NCI-H1417 treated with DMSO at 0.1 percent for 48 hours (cell line): Measurements from ENCODE around the gene POU2AF3.

ENCODE experiments used
- DNase-seq: peaks from one replicate; lab custom pipeline; 2025; lab: John Stamatoyannopoulos, UW

Gene POU2AF3

GRCh38 chr11:111353776-111354600, 55.6 kb downstream of the POU2AF3 start:
- DNase-seq = no peak

GRCh38 chr11:111354601-111354891, 56.2 kb downstream of the POU2AF3 start:
- DNase-seq = no peak

GRCh38 chr11:111355101-111355500, 56.8 kb downstream of the POU2AF3 start:
- no peak for DNase-seq

- no peak for DNase-seq
Observed at GRCh38 chr11:111355956-111356659, 57.8 kb downstream of the POU2AF3 start.

- DNase-seq = no peak
Observed at GRCh38 chr11:111356660-111357048, 58.3 kb downstream of the POU2AF3 start.

GRCh38 chr11:111357150-111358037, 59.0 kb downstream of the POU2AF3 start:
- DNase-seq = no peak
